ENCODE measurements around the gene SLC25A12.
A peak's percentile ranks its signal among the peaks of the same experiment; 100 is the strongest.

Gene SLC25A12

GRCh38 chr2:171893824-171894611, at the start of gene SLC25A12:
Gene SLC25A12 (minus strand): TSS chr2:171894244. CDS start chr2:171894214, 30 bp downstream.
- TF ChIP-seq POLR2A (IDR thresholded peaks at IDR 0.05; ENCODE audit: low read length), result peak; percentile 71
- no peak for TF ChIP-seq GATA1 (IDR thresholded peaks at IDR 0.05; ENCODE audit: low read depth, low read length)
- peak; percentile 88 to 89 for DNase-seq

- TF ChIP-seq POLR2A (IDR thresholded peaks at IDR 0.05; ENCODE audit: low read length), result no peak
- TF ChIP-seq GATA1 (IDR thresholded peaks at IDR 0.05; ENCODE audit: low read depth, low read length), result no peak
- no peak for DNase-seq
These were observed 47.3 kb upstream of the SLC25A12 start for GRCh38 chr2:171941316-171941699.

GRCh38 chr2:171939743-171940071, 45.7 kb upstream of the SLC25A12 start:
- no peak for DNase-seq

GRCh38 chr2:171939058-171939742, 45.2 kb upstream of the SLC25A12 start:
- TF ChIP-seq GATA1 (IDR thresholded peaks at IDR 0.05; ENCODE audit: low read depth, low read length), result no peak
- no peak for TF ChIP-seq POLR2A (IDR thresholded peaks at IDR 0.05; ENCODE audit: low read length)
- no peak for DNase-seq

More at GRCh38 chr2:171939743-171940071, 45.7 kb upstream of the SLC25A12 start:
- TF ChIP-seq POLR2A (IDR thresholded peaks at IDR 0.05; ENCODE audit: low read length) (no peak), GATA1 (IDR thresholded peaks at IDR 0.05; ENCODE audit: low read depth, low read length) (no peak)

GRCh38 chr2:171930385-171930784, 36.3 kb upstream of the SLC25A12 start:
- no peak for DNase-seq
- no peak for TF ChIP-seq POLR2A (IDR thresholded peaks at IDR 0.05; ENCODE audit: low read length)
- no peak for TF ChIP-seq GATA1 (IDR thresholded peaks at IDR 0.05; ENCODE audit: low read depth, low read length)

GRCh38 chr2:171924170-171924942, 30.3 kb upstream of the SLC25A12 start:
- peak; percentile 17 to 29 for DNase-seq
- TF ChIP-seq GATA1 (IDR thresholded peaks at IDR 0.05; ENCODE audit: low read depth, low read length), result no peak
- TF ChIP-seq POLR2A (IDR thresholded peaks at IDR 0.05; ENCODE audit: low read length), result no peak

GRCh38 chr2:171923206-171923605, 29.2 kb upstream of the SLC25A12 start:
- DNase-seq, result peak; percentile 42 to 59
- TF ChIP-seq GATA1 (IDR thresholded peaks at IDR 0.05; ENCODE audit: low read depth, low read length) (no peak), POLR2A (IDR thresholded peaks at IDR 0.05; ENCODE audit: low read length) (no peak)

GRCh38 chr2:171922230-171923022, 28.4 kb upstream of the SLC25A12 start, which contains the start of gene HAT1:
Gene HAT1 (plus strand): TSS chr2:171922461. CDS start chr2:171922501, 40 bp downstream.
- peak; percentile 99 for DNase-seq
- TF ChIP-seq POLR2A (IDR thresholded peaks at IDR 0.05; ENCODE audit: low read length) (peak; percentile 95), GATA1 (IDR thresholded peaks at IDR 0.05; ENCODE audit: low read depth, low read length) (no peak)

GRCh38 chr2:171921970-171922229, 27.9 kb upstream of the SLC25A12 start:
- TF ChIP-seq GATA1 (IDR thresholded peaks at IDR 0.05; ENCODE audit: low read depth, low read length), result no peak
- no peak for TF ChIP-seq POLR2A (IDR thresholded peaks at IDR 0.05; ENCODE audit: low read length)
- no peak for DNase-seq

- TF ChIP-seq GATA1 (IDR thresholded peaks at IDR 0.05; ENCODE audit: low read depth, low read length), result no peak
- TF ChIP-seq POLR2A (IDR thresholded peaks at IDR 0.05; ENCODE audit: low read length), result no peak
- DNase-seq, result no peak
These were observed 25.4 kb upstream of the SLC25A12 start for GRCh38 chr2:171919453-171919852.

- no peak for TF ChIP-seq POLR2A (IDR thresholded peaks at IDR 0.05; ENCODE audit: low read length)
- no peak for TF ChIP-seq GATA1 (IDR thresholded peaks at IDR 0.05; ENCODE audit: low read depth, low read length)
- no peak for DNase-seq
These were observed 19.5 kb upstream of the SLC25A12 start for GRCh38 chr2:171913517-171913916.

GRCh38 chr2:171910494-171910893, 16.4 kb upstream of the SLC25A12 start:
- DNase-seq, result no peak
- TF ChIP-seq POLR2A (IDR thresholded peaks at IDR 0.05; ENCODE audit: low read length) (no peak), GATA1 (IDR thresholded peaks at IDR 0.05; ENCODE audit: low read depth, low read length) (no peak)

GRCh38 chr2:171909266-171909665, 15.2 kb upstream of the SLC25A12 start:
- no peak for DNase-seq
- TF ChIP-seq GATA1 (IDR thresholded peaks at IDR 0.05; ENCODE audit: low read depth, low read length) (no peak), POLR2A (IDR thresholded peaks at IDR 0.05; ENCODE audit: low read length) (no peak)

All from erythroblast (primary cell).